ENCODE measurements around the gene RXFP4.

The RXFP4 gene

DNA sequence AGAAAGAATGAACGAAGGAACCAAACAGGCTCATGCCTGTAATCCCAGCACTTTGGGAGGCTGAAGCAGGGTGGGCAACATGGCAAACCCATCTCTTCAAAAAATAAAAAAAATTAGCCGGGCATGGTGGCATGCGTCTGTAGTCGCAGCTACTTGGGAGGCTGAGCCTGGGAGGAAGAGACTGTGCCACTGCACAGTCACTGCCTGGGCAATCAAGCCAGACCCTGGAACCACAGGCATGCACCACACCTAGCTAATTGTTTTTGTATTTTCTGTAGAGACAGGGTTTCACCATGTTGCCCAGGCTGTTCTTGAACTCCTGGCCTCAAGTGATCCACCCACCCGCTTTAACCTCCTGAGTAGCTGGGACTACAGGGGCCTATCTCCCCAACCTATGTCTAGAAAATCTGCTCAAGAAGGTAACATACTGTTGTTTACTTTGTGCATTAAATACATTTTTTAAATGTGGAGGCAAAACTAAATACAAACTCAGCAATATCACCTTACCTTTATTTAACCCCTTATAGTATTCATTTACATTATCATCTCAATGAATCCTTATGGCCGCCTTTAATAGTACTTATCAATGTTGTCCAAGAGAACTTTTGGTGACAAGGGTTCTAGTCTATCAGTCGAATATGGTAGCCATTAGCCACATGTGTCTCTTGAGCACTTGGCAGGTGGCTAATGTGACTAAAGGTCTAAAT, 10.0 kb upstream of the RXFP4 start:
- no peak for DNase-seq

DNA sequence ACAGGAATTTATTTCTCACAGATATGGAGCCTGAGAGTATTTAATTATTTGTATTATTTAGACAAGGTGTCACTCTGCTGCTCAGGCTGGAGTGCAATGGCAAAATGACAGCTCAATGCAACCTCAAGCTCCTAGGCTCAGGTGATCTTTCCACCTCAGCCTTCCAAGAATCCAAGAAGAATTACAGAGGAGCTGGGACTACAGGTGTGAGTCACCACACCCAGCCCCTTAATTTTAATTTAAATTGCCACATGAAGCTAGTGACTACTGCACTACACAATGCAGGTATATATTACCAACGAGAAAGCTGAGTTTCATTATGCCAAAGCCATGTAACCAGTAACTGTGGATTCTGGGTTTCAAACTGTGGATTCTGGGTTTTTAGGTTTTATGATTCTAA, 9.4 kb upstream of the RXFP4 start:
- no peak for DNase-seq

DNA sequence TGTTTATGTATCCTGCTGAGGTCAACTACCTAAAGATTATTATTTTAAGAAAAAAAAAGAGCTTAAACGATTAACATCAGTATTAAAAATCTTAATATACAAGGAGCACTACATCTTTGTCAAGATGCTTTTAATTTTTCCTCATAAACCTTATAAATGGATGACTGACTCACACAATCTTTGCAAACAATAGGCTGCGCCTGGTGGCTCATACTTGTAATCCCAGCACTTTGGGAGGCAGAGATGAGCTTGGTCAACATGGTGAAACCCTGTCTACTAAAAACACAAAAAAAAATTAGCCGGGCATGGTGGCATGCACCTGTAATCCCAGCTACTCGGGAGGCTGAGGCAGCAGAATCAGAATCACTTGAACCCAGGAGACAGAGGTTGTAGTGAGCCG, 9.0 kb upstream of the RXFP4 start:
- no peak for DNase-seq

DNA sequence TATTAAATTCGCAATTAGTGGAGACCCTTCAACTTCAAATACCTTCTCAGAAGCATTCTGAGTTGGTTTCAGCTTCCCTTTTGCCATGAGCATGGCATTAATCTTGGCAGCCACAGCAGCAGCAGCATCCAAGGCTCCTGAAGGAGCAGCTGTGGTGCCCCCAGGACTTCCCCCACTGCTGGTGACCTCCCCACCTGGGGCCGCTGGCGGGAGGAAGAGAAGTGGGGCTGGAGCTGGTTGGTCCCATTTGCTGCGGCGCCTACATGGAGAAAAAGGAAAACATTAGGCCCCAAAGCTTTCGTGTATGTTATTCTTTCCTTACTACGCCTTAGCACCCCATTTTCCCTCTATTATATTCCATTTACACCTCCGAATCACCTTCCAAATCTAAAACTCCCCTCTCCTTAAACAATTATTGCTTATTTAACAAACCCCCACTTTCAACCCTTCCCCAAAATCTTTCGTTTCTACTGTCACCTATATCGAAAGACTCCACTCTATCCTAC, 7.8 kb upstream of the RXFP4 start:
- no peak for DNase-seq

DNA sequence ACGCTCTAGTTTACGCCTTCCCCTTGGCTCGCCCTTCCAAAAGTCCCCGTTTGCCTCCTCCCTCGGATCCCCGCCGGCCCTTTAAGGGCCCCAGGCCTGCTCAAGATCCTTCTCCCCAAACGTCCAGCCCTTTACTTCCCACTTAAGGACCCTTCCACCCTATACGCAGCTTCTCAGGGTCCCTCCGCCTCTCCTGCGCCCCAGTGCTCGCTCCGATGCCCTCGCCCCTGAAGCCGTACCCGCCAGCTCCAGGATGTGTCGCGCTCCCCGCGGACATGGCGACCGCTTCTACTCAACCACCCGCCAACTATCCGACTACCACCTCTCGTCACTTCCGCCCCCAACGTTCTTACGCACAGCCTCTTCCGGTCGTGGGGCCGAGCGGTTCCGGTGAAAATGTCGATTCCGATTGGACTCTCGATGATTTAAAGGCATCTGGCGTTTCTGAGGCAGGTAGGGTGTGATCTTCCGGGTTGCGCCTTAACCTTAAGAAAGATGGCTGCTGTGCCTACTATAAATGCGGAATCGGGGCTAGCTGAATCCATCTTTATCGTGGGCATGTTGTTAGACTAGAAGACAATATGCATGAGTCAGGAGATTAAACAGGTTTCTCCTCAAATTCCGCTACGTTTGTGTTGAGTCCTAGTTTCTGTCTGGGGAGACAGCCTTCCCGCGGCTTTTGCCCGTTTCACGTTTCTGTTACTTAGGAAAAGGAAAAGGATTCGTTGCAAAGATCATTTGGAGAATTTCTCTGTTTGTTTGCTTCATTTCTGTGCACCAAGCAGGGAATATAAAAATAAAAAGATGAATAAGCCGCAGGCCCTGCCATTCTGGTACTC, 7.1 kb upstream of the RXFP4 start, which contains the start of gene KHDC4:
Gene KHDC4, minus strand, starts transcription at position 317 of the 839 bp plus-strand sequence. Its CDS starts 40 bp downstream, at position 277.
- DNase-seq: peak; percentile 95

DNA sequence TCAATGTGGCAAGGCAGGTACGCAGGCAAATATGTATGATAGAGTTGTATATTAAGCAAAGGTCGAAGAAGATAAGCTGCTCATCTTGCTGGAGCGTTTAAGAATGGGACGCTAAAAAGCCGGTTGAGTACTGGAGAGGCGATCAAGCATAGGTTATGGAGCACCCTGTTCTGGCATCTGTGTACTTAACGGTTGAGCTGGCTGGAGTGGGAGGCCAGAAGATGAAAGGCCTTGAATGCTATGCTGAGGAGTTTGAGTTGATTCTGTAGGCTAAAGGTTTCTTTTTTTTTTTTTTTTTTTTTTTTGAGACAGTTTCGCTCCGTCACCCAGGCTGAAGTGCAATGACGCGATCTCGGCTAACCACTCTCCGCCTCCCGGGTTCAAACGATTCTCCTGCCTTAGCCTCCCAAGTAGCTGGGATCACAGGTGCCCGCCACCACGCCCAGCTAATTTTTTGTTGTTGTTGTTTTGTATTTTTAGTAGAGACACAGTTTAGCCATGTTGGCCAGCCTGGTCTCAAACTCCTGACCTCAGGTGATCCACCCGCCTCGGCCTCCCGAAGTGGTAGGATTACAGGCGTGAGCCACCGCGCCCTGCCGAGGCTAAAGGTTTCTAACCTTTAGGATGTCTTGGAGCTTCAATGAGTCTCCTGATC, 6.4 kb upstream of the RXFP4 start:
- DNase-seq: no peak

DNA sequence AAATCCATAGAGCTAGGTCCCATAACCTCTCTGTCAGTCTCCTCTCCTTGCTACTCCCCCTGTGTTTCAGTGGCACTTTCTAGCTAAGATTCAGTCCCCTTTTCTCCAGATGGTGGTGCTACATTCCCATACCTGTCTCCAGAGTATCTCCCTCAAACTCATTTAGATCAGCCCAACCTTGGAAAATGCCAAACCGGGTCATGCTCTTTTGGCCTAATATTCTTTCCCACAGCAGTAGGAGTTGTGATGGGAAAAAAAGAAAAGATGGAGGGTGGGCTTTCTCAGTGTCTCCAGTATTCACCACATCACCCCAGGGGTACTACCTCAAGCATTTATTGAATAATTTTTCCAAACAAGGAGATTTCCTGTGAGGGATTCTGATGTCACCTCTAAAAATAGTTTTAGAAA, 3.2 kb upstream of the RXFP4 start:
- peak; percentile 43 for DNase-seq

DNA sequence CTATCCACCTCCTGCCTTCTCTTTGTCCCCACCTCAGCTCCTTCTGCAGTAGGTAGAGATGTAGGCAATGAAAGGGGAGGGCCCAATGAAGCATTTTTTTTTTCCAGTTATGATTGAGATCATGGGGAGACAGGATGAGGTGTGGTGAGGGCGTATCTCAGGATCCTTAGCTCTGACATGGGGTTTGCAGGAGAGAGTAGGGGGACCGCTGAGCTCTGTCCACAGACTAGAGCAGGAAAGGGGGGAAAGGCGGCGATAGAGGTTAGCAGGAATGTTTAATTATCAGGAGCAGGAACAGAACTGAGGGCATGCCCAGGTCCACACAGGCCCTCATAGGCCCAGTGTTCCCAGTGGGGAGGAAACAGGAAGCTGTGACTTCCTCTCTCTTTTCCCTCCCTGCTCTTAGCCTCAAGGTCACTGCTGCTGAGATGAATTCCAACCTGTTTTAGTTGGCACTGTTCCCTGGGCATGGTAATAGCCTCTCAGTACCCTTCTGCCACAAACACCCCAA, 901 bp upstream of the RXFP4 start:
- DNase-seq: no peak

DNA sequence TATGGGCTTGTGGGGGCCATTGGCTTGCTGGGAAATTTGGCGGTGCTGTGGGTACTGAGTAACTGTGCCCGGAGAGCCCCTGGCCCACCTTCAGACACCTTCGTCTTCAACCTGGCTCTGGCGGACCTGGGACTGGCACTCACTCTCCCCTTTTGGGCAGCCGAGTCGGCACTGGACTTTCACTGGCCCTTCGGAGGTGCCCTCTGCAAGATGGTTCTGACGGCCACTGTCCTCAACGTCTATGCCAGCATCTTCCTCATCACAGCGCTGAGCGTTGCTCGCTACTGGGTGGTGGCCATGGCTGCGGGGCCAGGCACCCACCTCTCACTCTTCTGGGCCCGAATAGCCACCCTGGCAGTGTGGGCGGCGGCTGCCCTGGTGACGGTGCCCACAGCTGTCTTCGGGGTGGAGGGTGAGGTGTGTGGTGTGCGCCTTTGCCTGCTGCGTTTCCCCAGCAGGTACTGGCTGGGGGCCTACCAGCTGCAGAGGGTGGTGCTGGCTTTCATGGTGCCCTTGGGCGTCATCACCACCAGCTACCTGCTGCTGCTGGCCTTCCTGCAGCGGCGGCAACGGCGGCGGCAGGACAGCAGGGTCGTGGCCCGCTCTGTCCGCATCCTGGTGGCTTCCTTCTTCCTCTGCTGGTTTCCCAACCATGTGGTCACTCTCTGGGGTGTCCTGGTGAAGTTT, 550 bp downstream of the RXFP4 start:
- no peak for DNase-seq

DNA sequence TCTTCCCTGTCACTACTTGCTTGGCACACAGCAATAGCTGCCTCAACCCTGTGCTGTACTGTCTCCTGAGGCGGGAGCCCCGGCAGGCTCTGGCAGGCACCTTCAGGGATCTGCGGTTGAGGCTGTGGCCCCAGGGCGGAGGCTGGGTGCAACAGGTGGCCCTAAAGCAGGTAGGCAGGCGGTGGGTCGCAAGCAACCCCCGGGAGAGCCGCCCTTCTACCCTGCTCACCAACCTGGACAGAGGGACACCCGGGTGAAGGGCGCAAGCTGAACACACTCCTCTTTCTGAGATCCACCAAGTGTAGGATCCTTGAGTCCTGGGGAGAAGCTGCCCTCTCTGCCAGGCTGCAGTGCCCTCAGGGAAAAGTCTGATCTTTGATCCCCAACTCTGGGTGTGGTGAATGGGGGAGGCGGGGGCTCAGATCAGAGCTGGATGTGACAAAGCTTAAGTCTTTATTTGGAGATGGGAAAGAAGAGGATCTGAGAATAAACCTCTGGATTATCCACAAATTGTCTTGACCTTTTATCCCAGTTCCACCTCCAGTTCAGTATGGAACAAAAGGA, 1.2 kb downstream of the RXFP4 start:
- DNase-seq: no peak

DNA sequence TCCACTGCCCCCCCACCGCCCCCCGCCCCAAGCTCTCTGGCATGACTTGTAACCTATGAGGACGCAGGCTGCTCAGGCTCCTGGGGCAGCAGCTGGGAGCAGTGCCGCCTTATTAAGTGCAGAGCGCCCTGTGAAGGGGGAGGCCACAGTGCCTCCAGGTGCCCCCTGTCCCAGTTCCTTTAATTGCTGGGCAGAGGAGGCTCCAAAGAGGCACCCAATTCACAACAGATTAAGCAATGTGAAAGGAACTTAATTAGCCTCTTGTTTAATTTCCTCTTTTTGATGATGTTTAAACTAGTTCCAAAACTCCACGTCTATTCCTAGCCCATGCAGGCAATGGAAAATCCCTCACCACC, 3.0 kb downstream of the RXFP4 start:
- no peak for DNase-seq

DNA sequence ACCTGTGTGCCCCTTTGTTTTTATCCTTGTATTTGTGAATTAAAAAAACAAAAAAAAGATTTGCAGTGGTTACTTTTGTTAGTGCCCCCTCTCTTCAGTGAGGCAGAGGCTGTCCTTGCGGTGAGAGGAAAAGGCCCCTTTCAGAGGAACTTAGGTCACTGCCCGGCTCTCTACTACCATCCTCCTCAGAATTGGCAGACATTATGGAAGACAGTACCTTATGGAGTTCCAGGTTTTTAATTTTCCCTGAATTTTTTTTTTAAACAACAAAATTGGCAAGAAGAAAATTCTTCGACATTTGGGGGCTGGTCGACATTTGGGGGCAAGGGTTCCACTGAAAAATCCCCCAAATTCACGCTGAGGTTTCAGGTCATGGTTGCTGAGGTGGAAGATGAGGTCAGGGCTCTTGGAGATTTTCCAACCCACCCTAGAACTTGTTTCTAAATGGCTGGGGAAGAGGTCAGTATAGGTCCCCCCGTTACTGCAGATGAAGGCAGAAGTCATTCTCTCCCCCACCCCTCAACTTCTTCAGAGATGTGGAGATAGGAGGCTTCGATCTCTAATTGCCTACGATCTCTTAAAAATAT, 5.3 kb downstream of the RXFP4 start:
- DNase-seq: no peak

DNA sequence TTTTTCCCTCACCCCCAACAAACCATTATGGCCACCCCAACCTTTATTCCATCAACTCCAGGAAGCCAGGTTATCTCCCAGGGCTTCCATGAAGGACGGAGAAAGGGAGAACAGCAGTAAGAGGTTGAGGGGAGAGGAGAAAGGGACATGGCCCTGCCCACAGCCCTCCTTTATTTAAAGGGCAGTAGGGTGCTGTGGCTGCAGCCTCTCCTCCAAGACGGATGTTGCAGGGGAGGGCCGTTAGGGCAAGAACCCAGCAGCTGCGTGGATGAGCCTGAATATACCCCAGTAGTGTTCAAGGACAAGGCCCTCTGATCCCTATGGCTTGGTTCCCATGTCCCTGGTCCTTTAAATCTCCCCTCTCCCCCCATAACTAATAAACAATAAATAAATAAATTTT, 5.9 kb downstream of the RXFP4 start:
- no peak for DNase-seq

DNA sequence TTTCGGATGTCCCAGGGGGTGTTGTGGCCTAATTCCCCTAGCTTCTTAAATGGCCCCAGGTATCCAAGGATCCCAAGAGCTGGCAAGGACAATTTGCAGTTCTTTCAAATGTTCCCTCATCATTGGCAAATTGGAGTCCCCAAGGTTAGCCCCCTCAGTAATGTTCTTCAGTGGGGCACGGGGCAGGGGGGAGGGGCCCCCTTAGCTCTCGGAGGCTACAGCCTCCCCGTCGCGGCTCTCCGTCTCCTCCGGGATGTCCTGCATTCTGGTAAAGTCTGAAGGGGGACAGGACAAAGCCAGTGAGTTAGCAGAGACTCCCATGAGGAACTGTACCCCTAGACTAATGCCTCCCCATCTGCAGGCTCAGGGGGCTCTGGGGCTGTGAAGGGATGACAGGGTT, 6.3 kb downstream of the RXFP4 start:
- DNase-seq: no peak

DNA sequence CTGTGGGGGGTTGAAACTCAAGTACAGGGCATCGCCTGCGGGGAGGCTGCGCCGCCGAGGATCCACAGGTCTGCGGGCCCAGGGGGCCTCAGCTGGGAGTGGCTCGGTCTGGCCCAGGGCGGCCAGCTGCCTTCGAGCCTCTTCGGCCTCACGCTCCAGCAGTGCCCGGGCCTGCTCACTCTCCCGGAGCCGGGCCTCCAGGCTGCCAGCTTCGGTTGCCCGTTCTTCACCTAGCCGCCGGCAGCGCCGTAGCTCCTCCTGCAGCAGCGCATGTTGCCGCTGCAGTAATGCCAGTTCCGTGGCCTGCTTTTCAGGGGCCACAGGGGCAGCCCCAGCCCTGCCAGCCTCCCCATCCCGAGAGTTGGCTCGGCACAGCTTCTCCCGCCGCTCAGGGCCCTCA, 9.4 kb downstream of the RXFP4 start:
- DNase-seq: no peak

DNA sequence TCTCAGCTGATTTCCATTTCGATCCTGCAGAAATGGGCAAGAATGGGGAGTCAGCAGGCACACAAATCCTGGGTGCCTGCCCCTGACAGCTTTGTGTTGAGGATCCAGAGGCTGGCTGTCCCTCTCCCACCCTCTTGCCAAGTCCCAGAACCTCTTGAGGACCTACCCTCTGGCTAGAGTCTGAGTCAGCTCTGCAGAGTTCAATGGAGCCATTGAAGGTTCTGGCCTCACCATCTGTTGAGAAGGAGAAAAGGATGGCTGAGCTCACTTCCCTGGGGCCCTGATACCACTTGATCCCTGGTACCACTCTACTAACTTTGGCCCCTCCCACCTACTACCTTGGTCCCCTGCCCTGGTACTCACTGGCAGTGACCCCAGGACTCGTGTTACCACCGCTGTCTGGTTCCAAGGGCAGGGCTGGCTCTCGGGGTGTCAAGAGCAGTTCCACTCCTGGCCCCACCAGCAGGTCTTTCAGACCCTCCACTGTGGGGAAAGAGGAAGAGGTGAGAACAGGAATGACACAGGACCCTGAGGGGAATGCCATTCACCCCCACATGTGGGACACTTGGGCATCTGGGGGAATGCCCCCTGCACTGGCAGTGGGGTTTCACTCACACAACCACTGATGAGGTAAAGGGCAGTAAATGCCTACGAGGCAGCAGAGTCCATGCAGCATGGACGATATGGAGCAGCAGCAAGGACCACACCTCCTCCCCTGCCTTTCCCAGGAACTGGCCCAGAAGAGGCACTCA, 10.5 kb downstream of the RXFP4 start:
- DNase-seq: no peak

DNA sequence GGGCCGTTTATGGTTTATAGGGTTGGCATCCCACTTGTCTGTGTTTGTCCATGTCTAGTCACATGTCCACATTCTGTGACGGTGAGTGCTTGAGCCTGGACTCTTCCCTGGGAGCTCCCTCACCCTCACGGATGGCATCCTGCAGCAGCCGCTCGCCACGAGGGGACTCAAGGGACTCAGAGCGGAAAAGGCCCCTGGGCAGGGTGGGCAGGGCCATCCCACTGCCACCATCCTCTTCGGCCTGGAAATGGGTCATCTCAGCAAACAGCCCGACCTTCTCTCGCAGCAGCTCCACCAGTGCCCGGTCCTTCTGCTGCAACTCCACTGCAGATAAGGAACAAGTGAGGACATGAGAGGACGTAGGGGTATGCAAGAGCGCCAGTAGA, 11.1 kb downstream of the RXFP4 start:
- no peak for DNase-seq

DNA sequence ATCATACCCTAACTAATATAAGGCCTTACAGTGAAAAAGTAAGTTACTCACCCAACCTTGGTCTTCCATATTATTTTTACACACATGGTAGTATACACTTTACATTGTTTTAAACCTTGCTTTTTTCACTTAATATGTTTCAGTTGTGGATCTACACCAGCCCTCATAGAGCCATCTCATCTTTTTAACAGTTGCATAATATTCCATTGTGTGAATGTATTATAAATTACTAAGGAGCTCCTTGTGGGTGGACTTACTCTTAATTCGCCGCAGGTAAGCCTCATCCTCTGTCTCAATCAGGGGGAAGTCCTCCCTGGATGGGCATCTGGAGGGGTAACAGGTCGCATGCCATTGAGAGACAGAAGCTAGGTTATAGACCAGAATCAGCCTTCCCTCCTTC, 13.2 kb downstream of the RXFP4 start:
- DNase-seq: no peak

DNA sequence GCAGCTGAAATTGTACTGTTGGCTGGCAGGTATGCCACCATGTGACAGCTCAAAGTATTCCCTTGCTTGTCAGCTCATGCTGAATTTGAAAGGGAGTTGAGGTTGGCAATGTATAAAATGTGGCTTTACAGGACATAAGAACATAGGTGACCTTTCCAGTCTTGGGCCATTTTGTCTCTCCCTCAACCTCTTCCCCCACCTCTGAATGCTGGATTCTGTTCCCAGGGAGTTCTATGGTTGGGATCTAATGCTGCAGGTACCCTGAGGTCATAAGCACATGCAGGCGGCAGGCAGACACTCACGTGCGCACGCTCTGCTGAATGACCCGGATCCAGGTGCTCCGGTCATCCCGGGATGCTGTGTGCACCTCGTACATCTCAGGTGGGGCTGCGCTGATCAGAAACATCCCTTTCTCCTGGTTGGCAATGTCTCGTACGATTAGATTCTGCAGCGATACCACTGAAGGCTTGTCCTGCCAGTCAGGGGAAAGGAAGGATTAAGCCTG, 16.0 kb downstream of the RXFP4 start:
- no peak for DNase-seq

DNA sequence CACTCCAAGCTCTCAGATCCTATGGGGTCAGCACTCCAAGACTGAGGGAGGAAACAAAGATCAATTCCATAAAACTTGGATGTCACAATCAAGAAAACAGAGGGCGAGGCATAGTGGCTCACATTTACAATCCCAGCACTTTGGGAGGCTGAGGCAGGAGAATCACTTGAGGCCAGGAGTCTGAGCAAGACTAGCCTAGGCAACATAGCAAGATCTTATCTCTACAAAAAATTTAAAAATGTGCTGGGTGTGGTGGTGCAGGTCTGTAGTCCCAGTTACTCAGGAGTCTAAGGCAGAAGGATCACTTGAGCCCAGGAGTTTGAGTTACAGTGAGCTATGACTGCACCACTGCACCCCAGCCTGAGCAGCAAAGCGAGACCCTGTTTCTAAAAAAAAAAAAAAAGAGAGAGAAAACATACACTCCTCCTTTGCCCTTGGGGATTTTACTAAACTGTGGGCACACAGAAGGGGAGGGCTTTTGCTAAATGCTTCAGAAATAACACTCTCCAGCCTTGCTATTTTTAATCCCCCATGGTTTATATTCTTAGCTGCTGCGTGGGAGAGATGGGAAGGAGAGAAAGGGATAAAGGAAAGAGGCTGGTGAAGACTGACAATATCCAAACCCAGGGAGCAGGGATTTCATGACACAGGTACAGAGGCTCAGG, 18.8 kb downstream of the RXFP4 start:
- DNase-seq: no peak

DNA sequence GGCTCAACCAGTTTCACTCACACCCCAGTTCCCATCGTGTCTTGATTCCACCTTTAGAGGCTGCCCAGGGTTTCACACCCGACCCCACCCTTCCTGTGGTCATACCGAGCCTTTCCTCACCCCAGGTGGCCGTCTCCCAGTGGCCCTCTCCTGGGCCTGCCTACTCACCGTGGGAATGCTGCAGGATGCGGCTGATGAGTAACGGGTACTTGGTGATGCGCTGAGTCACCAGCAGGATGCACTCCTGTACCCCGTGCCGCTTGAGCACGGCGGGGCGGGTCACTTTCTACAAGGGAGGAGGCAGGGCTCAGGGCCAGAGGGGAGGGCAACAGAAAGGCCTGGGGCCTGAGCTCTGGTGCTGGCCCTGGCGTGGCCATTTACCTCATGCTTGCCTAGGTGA, 20.5 kb downstream of the RXFP4 start:
- DNase-seq: peak; percentile 44
